SK-MEL-5 (cell line): ENCODE data around the gene REV1. TPM values are rescaled to one million over a fixed set of nuclear protein-coding genes. Genes with fewer than 3 reads are reported as not detected.
"Not testable (repeated sequence)": the region's sequence is repeated elsewhere in the genome, so short reads cannot be mapped to it uniquely, and the experiment has no call there.

Experiments
- DNase-seq: peaks from one replicate; pipeline ENCODE4 v3.0.0-alpha.2; 2016; ENCODE audit warnings: low read depth, low spot score
- in situ Hi-C: cut with HindIII; loops from 2 replicates; pipeline ENCODE4 v1.10.0; 2016; ENCODE audit warnings: low sequenced_read_pairs, high pct_unique_total_duplicates, low pct_unique_long_range_greater_than_20kb
- total RNA-seq: library from RNA; depleted of rRNA; stranded (reverse); fragments of >200 nt; shearing (Covaris generic); gene quantifications from 2 replicates; pipeline ENCODE4 v1.2.3, GENCODE V29; 2014

The REV1 gene
- total RNA-seq, 1 experiment from 2014 or later = 17.7 TPM

GRCh38 chr2:99470459-99470858, 19.4 kb downstream of the REV1 start:
- DNase-seq, in situ Hi-C loops: not testable (repeated sequence)

- no peak for DNase-seq
- in situ Hi-C loops = no loop called here
These were observed 20.4 kb downstream of the REV1 start for GRCh38 chr2:99469394-99469793.

GRCh38 chr2:99468155-99468554, 21.7 kb downstream of the REV1 start:
- in situ Hi-C loops = no loop called here
- no peak for DNase-seq

GRCh38 chr2:99467390-99467789, 22.4 kb downstream of the REV1 start:
- DNase-seq = no peak
- in situ Hi-C loops = no loop called here

- in situ Hi-C loops = no loop called here
- no peak for DNase-seq
These were observed 27.9 kb downstream of the REV1 start for GRCh38 chr2:99461828-99462483.

GRCh38 chr2:99458529-99458928, 31.3 kb downstream of the REV1 start:
- no peak for DNase-seq
- in situ Hi-C loops = no loop called here

- DNase-seq = no peak
- in situ Hi-C loops = no loop called here
These were observed 38.1 kb downstream of the REV1 start for GRCh38 chr2:99451686-99452085.

GRCh38 chr2:99451280-99451679, 38.5 kb downstream of the REV1 start:
- DNase-seq = no peak
- in situ Hi-C loops = no loop called here

- in situ Hi-C loops = no loop called here
- DNase-seq = no peak
These were observed 39.6 kb downstream of the REV1 start for GRCh38 chr2:99450199-99450598.

GRCh38 chr2:99448556-99448955, 41.3 kb downstream of the REV1 start:
- DNase-seq = no peak
- in situ Hi-C loops = no loop called here

- no peak for DNase-seq
- in situ Hi-C loops = no loop called here
These were observed 44.8 kb downstream of the REV1 start for GRCh38 chr2:99445065-99445464.

GRCh38 chr2:99444222-99444621, 45.6 kb downstream of the REV1 start:
- in situ Hi-C loops = no loop called here
- DNase-seq = no peak

GRCh38 chr2:99442837-99443236, 47.0 kb downstream of the REV1 start:
- peak; percentile 62 for DNase-seq

GRCh38 chr2:99439971-99440505, 49.8 kb downstream of the REV1 start:
- in situ Hi-C loops = no loop called here

More at GRCh38 chr2:99442837-99443236, 47.0 kb downstream of the REV1 start:
- in situ Hi-C loops = no loop called here

GRCh38 chr2:99436874-99437273, 52.9 kb downstream of the REV1 start:
- in situ Hi-C loops = no loop called here
- no peak for DNase-seq

More at GRCh38 chr2:99439971-99440505, 49.8 kb downstream of the REV1 start:
- no peak for DNase-seq

GRCh38 chr2:99433340-99433739, 56.5 kb downstream of the REV1 start:
- DNase-seq = no peak
- in situ Hi-C loops = no loop called here

GRCh38 chr2:99431587-99432275, 58.1 kb downstream of the REV1 start:
- in situ Hi-C loops = no loop called here

GRCh38 chr2:99430614-99431291, 59.1 kb downstream of the REV1 start:
- DNase-seq = no peak
- in situ Hi-C loops = no loop called here

More at GRCh38 chr2:99431587-99432275, 58.1 kb downstream of the REV1 start:
- no peak for DNase-seq
